Loucy (cell line): ENCODE data around the gene TMPRSS13.

Source experiments
- H2AFZ ChIP-seq: fragments of 200-600 bp; sonication (generic); 2 replicates; pipeline ENCODE4 v1.6.0; 2016; ENCODE audit warnings: antibody characterized with exemption, mild to moderate bottlenecking, low read length, moderate library complexity
- H3F3A ChIP-seq: fragments of 200-600 bp; 2 replicates; pipeline ENCODE4 v1.6.0; 2016; ENCODE audit warnings: antibody characterized with exemption, low read depth, mild to moderate bottlenecking
- H3K27me3 ChIP-seq: fragments of 200-600 bp; sonication (generic); 2 replicates; pipeline ENCODE4 v1.6.1; 2014; ENCODE audit warnings: low read length, mild to moderate bottlenecking; ENCODE audit not compliant: insufficient read depth, poor library complexity, severe bottlenecking
- H3K36me3 ChIP-seq: fragments of 200-600 bp; sonication (generic); 2 replicates; pipeline ENCODE4 v1.6.1; 2016; ENCODE audit warnings: low read length; ENCODE audit not compliant: insufficient read depth
- H3K4me1 ChIP-seq: fragments of 200-600 bp; sonication (generic); 2 replicates; pipeline ENCODE4 v1.5.1; 2014; ENCODE audit warnings: low read length, mild to moderate bottlenecking; ENCODE audit not compliant: insufficient read depth, poor library complexity, severe bottlenecking
- H3K4me2 ChIP-seq: fragments of 200-600 bp; sonication (generic); 2 replicates; pipeline ENCODE4 v1.6.0; 2014; ENCODE audit warnings: antibody characterized with exemption, low read length, low read depth, mild to moderate bottlenecking; ENCODE audit not compliant: poor library complexity, severe bottlenecking
- H3K4me3 ChIP-seq: fragments of 200-600 bp; sonication (generic); 2 replicates; pipeline ENCODE4 v1.5.1; 2014; ENCODE audit warnings: low read length, mild to moderate bottlenecking, mixed read lengths; ENCODE audit not compliant: poor library complexity, severe bottlenecking
- H3K79me2 ChIP-seq: fragments of 200-600 bp; sonication (generic); 2 replicates; pipeline ENCODE4 v1.6.1; 2014; ENCODE audit warnings: low read length; ENCODE audit not compliant: insufficient read depth
- H3K9ac ChIP-seq: fragments of 200-600 bp; sonication (generic); 2 replicates; pipeline ENCODE4 v1.6.0; 2014; ENCODE audit warnings: mild to moderate bottlenecking, low read depth, low read length, moderate library complexity; ENCODE audit not compliant: poor library complexity, severe bottlenecking
- H3K9me2 ChIP-seq: fragments of 200-600 bp; sonication (generic); replicated peaks from 2 replicates; pipeline ENCODE4 v1.6.1; 2016; ENCODE audit warnings: low read depth, low read length, mixed read lengths
- H3K9me3 ChIP-seq: fragments of 200-600 bp; sonication (generic); 2 replicates; pipeline ENCODE4 v1.6.1; 2014; ENCODE audit warnings: mild to moderate bottlenecking, antibody characterized with exemption, low read length, low read depth; ENCODE audit not compliant: insufficient read depth
- H4K20me1 ChIP-seq: fragments of 200-600 bp; sonication (generic); 2 replicates; pipeline ENCODE4 v1.6.0; 2014; ENCODE audit warnings: antibody characterized with exemption, low read length, mild to moderate bottlenecking; ENCODE audit not compliant: insufficient read depth, poor library complexity, severe bottlenecking
- EZH2phosphoT487 ChIP-seq: fragments of 200-600 bp; IDR thresholded peaks from 2 replicates; pipeline ENCODE4 v1.6.1; 2018; ENCODE audit warnings: antibody characterized with exemption, mild to moderate bottlenecking, moderate library complexity, borderline replicate concordance
- TF ChIP-seq, protein P1 (sequence below): fragments of 200-600 bp; sonication (generic); conservative IDR thresholded peaks from 2 replicates; pipeline ENCODE4 v1.5.1; 2014; ENCODE audit warnings: mild to moderate bottlenecking, antibody characterized with exemption, low read length

The TMPRSS13 gene

DNA sequence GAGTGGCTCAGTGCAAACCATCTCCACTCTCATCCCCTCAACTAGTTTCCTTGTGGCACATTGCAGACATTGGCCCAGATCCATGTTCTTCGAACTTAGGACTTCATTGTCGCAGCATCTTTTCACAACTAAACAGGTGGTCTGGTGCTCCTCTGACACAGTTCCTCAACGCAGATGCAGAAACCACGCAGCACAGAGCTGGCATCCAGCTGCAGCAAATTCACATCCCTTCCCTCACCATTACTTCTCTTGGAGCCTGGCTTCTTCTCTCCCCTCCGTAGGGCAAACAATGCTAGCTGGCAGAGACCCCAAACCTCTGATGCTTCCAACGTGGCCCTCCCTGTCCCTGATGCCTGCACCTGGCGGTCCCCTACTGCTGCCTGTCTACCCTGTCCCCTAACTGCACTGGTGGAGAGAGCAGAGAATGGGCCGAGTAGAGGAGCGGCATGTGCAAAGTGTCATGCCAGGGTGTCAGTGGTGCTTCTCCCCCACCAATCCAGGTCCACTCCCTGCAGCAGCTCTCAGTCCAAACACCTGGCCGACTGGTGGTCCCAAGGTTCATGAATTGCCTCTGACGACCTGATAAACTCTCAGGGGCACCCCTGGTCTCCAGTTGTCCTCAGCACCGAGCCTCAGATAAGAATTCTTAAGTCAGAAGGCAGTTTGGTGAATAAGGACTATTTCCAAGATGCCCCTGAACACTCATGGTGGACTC lies 18.1 kb downstream of the TMPRSS13 start:
- Histone ChIP-seq H3K36me3 (no peaks in the 10 kb centered on the region), H3K4me2 (no peak overlapping the region), H4K20me1 (no peaks in the 10 kb centered on the region), H3K4me1 (peaks cover 65% of the 10 kb centered on the region), H3K9ac (no peak overlapping the region), H3K4me3 (no peak overlapping the region), H3K9me3 (no peaks in the 10 kb centered on the region), H3F3A (no peaks in the 10 kb centered on the region), H2AFZ (no peak overlapping the region), H3K27me3 (no peaks in the 10 kb centered on the region), H3K9me2 (no peaks in the 10 kb centered on the region), H3K79me2 (peaks cover 15% of the 10 kb centered on the region; the same call in 1 of the 2 replicates)
- TF ChIP-seq, protein P1, sequence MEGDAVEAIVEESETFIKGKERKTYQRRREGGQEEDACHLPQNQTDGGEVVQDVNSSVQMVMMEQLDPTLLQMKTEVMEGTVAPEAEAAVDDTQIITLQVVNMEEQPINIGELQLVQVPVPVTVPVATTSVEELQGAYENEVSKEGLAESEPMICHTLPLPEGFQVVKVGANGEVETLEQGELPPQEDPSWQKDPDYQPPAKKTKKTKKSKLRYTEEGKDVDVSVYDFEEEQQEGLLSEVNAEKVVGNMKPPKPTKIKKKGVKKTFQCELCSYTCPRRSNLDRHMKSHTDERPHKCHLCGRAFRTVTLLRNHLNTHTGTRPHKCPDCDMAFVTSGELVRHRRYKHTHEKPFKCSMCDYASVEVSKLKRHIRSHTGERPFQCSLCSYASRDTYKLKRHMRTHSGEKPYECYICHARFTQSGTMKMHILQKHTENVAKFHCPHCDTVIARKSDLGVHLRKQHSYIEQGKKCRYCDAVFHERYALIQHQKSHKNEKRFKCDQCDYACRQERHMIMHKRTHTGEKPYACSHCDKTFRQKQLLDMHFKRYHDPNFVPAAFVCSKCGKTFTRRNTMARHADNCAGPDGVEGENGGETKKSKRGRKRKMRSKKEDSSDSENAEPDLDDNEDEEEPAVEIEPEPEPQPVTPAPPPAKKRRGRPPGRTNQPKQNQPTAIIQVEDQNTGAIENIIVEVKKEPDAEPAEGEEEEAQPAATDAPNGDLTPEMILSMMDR = no peak
- no peak for TF ChIP-seq EZH2phosphoT487

GRCh38 chr11:117910525-117910924 lies 18.7 kb downstream of the TMPRSS13 start:
- H3K4me3 ChIP-seq = no peak overlapping the region
- H3K9ac ChIP-seq = no peak overlapping the region

GRCh38 chr11:117909611-117910382 lies 19.4 kb downstream of the TMPRSS13 start:
- Histone ChIP-seq H3K36me3 (no peaks in the 10 kb centered on the region), H3K4me3 (no peak overlapping the region), H3K9me3 (no peaks in the 10 kb centered on the region), H2AFZ (no peak overlapping the region), H3K27me3 (no peaks in the 10 kb centered on the region), H3K4me2 (peak overlapping the region; percentile 82), H3K4me1 (peaks cover 55% of the 10 kb centered on the region), H3K9ac (peak overlapping the region; percentile 78), H3K79me2 (peaks cover 15% of the 10 kb centered on the region; the same call in 1 of the 2 replicates), H3F3A (no peaks in the 10 kb centered on the region), H4K20me1 (no peaks in the 10 kb centered on the region), H3K9me2 (no peaks in the 10 kb centered on the region)
- TF ChIP-seq, protein P1 = no peak
- no peak for TF ChIP-seq EZH2phosphoT487

More at GRCh38 chr11:117910525-117910924, 18.7 kb downstream of the TMPRSS13 start:
- no peaks in the 10 kb centered on the region for H3K36me3 ChIP-seq
- peaks cover 63% of the 10 kb centered on the region for H3K4me1 ChIP-seq
- H3K9me2 ChIP-seq = no peaks in the 10 kb centered on the region
- no peak for TF ChIP-seq EZH2phosphoT487
- TF ChIP-seq, protein P1 = 0 out of 2 replicates have a peak, but pooled peaks have one; percentile 16
- H4K20me1 ChIP-seq = no peaks in the 10 kb centered on the region
- no peaks in the 10 kb centered on the region for H3F3A ChIP-seq
- H3K9me3 ChIP-seq = no peaks in the 10 kb centered on the region
- no peak overlapping the region for H3K4me2 ChIP-seq
- no peak overlapping the region for H2AFZ ChIP-seq
- peaks cover 15% of the 10 kb centered on the region; the same call in 1 of the 2 replicates for H3K79me2 ChIP-seq
- no peaks in the 10 kb centered on the region for H3K27me3 ChIP-seq
